Hematopoietic multipotent progenitor cell treated with erythropoietin and hydrocortisone succinate and interleukin-3 and kit ligand, for 17 days (in vitro differentiated cells): Measurements from ENCODE around the gene NDUFB4.
"Not testable (repeated sequence)": the region's sequence is repeated elsewhere in the genome, so short reads cannot be mapped to it uniquely, and the experiment has no call there.

ENCODE experiments used
- DNase-seq: peaks from one replicate; pipeline ENCODE4 v3.0.0-alpha.2; 2015; ENCODE audit warnings: low spot score

Gene NDUFB4

GRCh38 chr3:120569222-120570057 is 26.7 kb upstream of the NDUFB4 start:
- no peak for DNase-seq

GRCh38 chr3:120572027-120572426 is 24.1 kb upstream of the NDUFB4 start:
- DNase-seq: no peak

- no peak for DNase-seq
Observed at GRCh38 chr3:120587332-120587975, 8.7 kb upstream of the NDUFB4 start.

GRCh38 chr3:120595788-120596115 is 384 bp upstream of the NDUFB4 start:
- no peak for DNase-seq

GRCh38 chr3:120596853-120597223 is 702 bp downstream of the NDUFB4 start:
- no peak for DNase-seq

- no peak for DNase-seq
Observed at GRCh38 chr3:120597445-120598049, 1.4 kb downstream of the NDUFB4 start.

GRCh38 chr3:120599211-120599610 is 3.1 kb downstream of the NDUFB4 start:
- DNase-seq: no peak

- DNase-seq: no peak
Observed at GRCh38 chr3:120601554-120601953, 5.4 kb downstream of the NDUFB4 start.

GRCh38 chr3:120602682-120603081 is 6.5 kb downstream of the NDUFB4 start:
- no peak for DNase-seq

GRCh38 chr3:120604382-120604781 is 8.2 kb downstream of the NDUFB4 start:
- no peak for DNase-seq

- no peak for DNase-seq
Observed at GRCh38 chr3:120604784-120605183, 8.6 kb downstream of the NDUFB4 start.

GRCh38 chr3:120608506-120608905 is 12.4 kb downstream of the NDUFB4 start:
- no peak for DNase-seq

GRCh38 chr3:120614765-120615164 is 18.6 kb downstream of the NDUFB4 start:
- no peak for DNase-seq

- DNase-seq: no peak
Observed at GRCh38 chr3:120615847-120616609, 19.9 kb downstream of the NDUFB4 start.

GRCh38 chr3:120616745-120617144 is 20.6 kb downstream of the NDUFB4 start:
- DNase-seq: not testable (repeated sequence)

GRCh38 chr3:120622457-120622856 is 26.3 kb downstream of the NDUFB4 start:
- DNase-seq: no peak

GRCh38 chr3:120622870-120623726 is 27.0 kb downstream of the NDUFB4 start:
- peak; percentile 10 for DNase-seq

GRCh38 chr3:120623727-120624093 is 27.6 kb downstream of the NDUFB4 start:
- no peak for DNase-seq

- DNase-seq: no peak
Observed at GRCh38 chr3:120625159-120625586, 29.0 kb downstream of the NDUFB4 start.

GRCh38 chr3:120634539-120634938 is 38.4 kb downstream of the NDUFB4 start:
- DNase-seq: no peak

GRCh38 chr3:120636795-120637401 is 40.8 kb downstream of the NDUFB4 start:
- no peak for DNase-seq
